ENCODE measurements around the gene FAM241A. TPM values are rescaled to one million over a fixed set of nuclear protein-coding genes. Genes with fewer than 3 reads are reported as not detected.

FAM241A gene
- total RNA-seq, 1 donor from 2014 or later = 1.5 TPM

DNA sequence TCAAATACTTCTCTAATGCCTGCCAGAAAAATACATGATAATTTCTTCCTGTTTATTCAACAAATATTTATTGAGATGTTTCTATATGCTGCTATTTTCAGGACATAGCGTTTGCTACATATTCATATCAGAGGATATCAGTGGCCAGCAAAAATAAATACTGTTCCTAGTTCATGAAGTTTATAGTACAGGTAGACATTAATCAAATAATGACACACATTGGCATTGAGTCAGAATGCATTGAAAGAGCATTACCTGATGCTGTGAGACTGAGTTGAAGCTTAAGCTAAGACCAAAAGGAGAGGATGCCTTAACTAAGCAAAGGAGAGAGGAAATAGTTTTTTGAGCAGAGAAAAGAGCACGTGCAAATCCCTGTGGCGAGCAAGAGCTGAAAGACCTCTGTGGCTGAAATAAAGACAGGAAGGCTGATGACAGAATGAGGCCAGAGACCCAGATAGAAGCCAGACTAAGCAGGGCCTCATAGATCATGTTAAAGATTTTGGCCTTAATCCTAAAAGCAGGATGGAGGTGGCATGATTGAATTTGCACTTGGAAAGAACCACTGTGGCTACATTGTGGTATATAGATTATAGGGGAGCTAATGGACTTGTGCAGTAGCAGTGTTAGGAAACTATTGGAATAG is 36.2 kb downstream of the FAM241A start:
- Mint-ChIP-seq H3K9me3 (no peaks in the 10 kb centered on the region), H3K36me3 (ENCODE audit: low read depth) (no peaks in the 10 kb centered on the region), H3K4me1 (no peaks in the 10 kb centered on the region), H3K27ac (no peak overlapping the region), H3K27me3 (no peaks in the 10 kb centered on the region), H3K4me3 (no peak overlapping the region)
- POLR2A ChIA-PET = no interaction called here
- TF ChIP-seq, protein P1, sequence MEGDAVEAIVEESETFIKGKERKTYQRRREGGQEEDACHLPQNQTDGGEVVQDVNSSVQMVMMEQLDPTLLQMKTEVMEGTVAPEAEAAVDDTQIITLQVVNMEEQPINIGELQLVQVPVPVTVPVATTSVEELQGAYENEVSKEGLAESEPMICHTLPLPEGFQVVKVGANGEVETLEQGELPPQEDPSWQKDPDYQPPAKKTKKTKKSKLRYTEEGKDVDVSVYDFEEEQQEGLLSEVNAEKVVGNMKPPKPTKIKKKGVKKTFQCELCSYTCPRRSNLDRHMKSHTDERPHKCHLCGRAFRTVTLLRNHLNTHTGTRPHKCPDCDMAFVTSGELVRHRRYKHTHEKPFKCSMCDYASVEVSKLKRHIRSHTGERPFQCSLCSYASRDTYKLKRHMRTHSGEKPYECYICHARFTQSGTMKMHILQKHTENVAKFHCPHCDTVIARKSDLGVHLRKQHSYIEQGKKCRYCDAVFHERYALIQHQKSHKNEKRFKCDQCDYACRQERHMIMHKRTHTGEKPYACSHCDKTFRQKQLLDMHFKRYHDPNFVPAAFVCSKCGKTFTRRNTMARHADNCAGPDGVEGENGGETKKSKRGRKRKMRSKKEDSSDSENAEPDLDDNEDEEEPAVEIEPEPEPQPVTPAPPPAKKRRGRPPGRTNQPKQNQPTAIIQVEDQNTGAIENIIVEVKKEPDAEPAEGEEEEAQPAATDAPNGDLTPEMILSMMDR (IDR thresholded peaks at IDR 0.05) = no peak
- intact Hi-C loops (cut with micrococcal nuclease) = no loop called here
- no peak for ATAC-seq (ENCODE audit: low read depth)
- CTCF ChIA-PET = no interaction called here
- no peak for DNase-seq

- ChIA-PET POLR2A (no interaction called here), CTCF (no interaction called here)
- Mint-ChIP-seq H3K4me3 (no peak overlapping the region), H3K36me3 (ENCODE audit: low read depth) (no peaks in the 10 kb centered on the region), H3K4me1 (no peaks in the 10 kb centered on the region), H3K27ac (no peak overlapping the region), H3K27me3 (no peaks in the 10 kb centered on the region), H3K9me3 (no peaks in the 10 kb centered on the region)
- no peak for ATAC-seq (ENCODE audit: low read depth)
- no peak for DNase-seq
- intact Hi-C loops (cut with micrococcal nuclease) = no loop called here
- TF ChIP-seq, protein P1 (IDR thresholded peaks at IDR 0.05) = no peak
Measured at GRCh38 chr4:112182604-112183003, 37.4 kb downstream of the FAM241A start.

DNA sequence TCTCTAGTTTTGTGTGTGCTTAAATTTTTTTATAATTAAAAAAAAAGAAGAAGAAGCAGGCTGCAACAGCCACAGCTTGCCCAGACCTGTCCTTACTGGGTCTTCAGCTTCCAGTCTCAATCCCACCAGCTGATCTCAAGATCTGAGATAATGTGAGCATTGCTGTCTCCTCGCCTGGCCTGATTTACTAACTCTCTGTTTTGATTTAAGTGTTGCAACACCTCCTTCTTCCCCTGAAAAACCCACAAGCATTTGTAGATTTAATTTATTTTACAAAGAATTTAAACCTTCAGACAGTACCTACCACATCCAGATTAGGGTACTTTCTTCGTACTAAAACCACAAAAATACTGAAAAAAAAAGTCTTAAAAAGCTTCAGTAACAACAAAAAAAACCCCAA is 38.0 kb downstream of the FAM241A start:
- Mint-ChIP-seq H3K4me3 (no peak overlapping the region), H3K27ac (no peak overlapping the region), H3K27me3 (no peaks in the 10 kb centered on the region), H3K4me1 (no peaks in the 10 kb centered on the region), H3K36me3 (ENCODE audit: low read depth) (no peaks in the 10 kb centered on the region), H3K9me3 (no peaks in the 10 kb centered on the region)
- DNase-seq = no peak
- TF ChIP-seq, protein P1 (IDR thresholded peaks at IDR 0.05) = no peak
- intact Hi-C loops (cut with micrococcal nuclease) = no loop called here
- CTCF ChIA-PET = no interaction called here
- ATAC-seq (ENCODE audit: low read depth) = no peak
- POLR2A ChIA-PET = no interaction called here

DNA sequence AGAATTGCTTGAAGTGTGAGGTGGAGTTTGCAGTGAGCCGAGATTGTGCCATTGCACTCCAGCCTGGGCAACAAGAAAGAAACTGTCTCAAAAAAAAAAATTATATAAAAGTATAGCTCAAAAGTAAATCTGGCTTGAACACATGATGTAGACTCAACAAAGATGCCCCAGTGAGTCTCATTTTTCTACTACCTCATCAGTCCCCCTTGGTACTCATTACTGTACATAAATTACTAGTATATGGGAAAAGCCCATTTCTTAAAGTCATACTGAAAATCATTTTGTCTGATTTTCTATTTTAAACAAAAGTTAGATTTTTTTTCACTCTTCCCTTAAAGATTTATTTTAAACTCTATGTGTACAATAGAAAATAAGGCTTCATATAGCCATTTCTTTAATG is 39.2 kb downstream of the FAM241A start:
- CTCF ChIA-PET = no interaction called here
- ATAC-seq (ENCODE audit: low read depth) (no peak), DNase-seq (no peak)
- Mint-ChIP-seq H3K4me1 (no peaks in the 10 kb centered on the region), H3K4me3 (no peak overlapping the region), H3K9me3 (no peaks in the 10 kb centered on the region), H3K27me3 (no peaks in the 10 kb centered on the region), H3K27ac (no peak overlapping the region), H3K36me3 (ENCODE audit: low read depth) (no peaks in the 10 kb centered on the region)
- intact Hi-C loops (cut with micrococcal nuclease) = no loop called here
- TF ChIP-seq, protein P1 (IDR thresholded peaks at IDR 0.05) = no peak
- POLR2A ChIA-PET = no interaction called here

- Mint-ChIP-seq H3K27ac (no peak overlapping the region), H3K4me3 (no peak overlapping the region), H3K36me3 (ENCODE audit: low read depth) (no peaks in the 10 kb centered on the region), H3K9me3 (no peaks in the 10 kb centered on the region), H3K27me3 (no peaks in the 10 kb centered on the region), H3K4me1 (no peaks in the 10 kb centered on the region)
- no peak for DNase-seq
- CTCF ChIA-PET = interaction anchor here (0.7 kb wide), 1 partner anchor 44 kb away, joined by 3 read pairs; no protein-coding TSS in a partner anchor
- POLR2A ChIA-PET = no interaction called here
- no peak for ATAC-seq (ENCODE audit: low read depth)
- intact Hi-C loops (cut with micrococcal nuclease) = no loop called here
- TF ChIP-seq, protein P1 (IDR thresholded peaks at IDR 0.05) = no peak
Measured at GRCh38 chr4:112185334-112185733, 40.1 kb downstream of the FAM241A start.
